GM18907 (cell line): ENCODE measurements around the gene NDRG2.
"Not testable (repeated sequence)": the region's sequence is repeated elsewhere in the genome, so short reads cannot be mapped to it uniquely, and the experiment has no call there.

Source experiments
- ATAC-seq: cut with Tn5 transposase; IDR thresholded peaks from one replicate; pipeline ENCODE4 v1.9.1; 2021; ENCODE audit warnings: mild to moderate bottlenecking, moderate library complexity; ENCODE audit not compliant: unreplicated experiment

NDRG2 gene

DNA sequence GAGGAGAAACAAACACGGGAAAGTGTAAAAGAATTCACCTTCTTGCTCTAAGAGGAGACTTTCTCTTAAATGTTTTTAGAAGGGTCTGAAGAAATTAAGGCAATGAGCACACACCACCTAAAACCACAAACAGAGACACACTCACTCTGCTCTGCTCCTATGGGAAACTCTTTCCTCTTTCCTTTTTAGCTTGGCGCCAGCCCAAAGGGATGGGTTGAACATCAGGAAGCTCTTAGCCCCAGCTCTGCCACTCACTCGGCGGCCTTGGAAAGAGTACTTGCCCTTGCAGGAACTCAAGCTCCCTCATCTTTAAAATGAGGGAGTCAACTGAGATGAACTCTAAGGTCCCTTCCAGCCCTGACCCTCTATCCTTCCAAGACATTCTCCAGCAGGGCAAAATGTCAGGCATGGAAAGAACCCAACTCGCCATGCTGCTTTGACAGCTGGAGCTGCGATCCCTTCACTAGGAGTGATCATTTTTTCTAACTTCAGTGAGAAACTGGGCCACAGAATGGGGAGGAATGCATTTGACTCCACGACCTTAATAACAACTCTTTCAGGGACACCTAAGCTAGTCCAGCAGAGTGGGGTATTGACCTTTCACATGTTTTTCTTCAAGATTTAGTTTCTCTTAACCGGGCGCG, 31.8 kb upstream of the NDRG2 start:
- ATAC-seq, result no peak

DNA sequence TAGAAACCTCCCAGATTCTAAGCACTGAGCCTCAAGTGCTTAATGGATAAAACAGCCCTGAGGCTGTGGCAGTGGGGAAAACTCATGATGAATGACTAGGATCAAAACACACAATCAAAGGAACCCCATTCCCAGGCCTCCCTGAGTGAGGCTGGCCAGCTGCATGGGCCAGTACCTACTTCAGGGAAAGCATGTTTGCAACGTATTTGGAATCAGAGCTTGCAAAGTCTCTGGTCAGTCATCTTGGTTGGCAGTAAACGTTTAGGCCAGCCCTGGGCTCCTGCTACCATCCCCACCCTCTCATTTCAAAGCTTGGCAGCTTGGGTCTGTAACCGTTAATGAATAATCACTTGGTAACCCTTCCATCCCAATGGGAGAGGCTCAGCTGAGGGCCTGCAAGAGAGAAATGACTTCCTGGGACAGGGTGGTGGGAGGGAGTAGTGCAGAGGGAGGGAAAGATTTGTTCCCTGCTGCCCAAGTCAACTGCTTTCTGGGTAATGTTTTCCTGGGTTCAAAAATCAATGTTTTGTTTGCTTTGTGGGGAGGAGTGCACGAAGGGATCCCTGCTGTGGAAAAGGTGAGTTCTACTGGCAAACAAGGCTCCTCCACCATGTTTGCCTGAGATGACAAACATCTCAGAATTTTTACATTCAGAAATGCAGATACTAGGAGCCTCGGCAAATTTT, 30.7 kb upstream of the NDRG2 start:
- no peak for ATAC-seq

DNA sequence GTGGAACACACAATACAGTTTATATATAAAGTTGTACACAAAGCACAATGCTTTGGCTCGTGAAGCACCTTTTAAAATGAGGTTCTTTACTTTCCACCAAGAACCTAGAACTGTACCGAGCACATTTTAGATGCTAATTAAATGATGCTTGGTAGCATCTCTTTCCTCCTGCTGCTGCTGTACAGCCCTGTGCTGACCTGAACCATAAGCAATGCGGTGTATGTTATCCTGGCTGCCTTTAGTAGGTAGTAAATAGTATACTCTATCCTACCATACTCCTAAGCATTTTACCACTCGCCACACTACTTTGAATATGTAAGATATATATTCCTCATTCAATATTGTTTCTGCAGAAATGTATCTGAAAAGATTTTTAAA, 29.9 kb upstream of the NDRG2 start:
- no peak for ATAC-seq

DNA sequence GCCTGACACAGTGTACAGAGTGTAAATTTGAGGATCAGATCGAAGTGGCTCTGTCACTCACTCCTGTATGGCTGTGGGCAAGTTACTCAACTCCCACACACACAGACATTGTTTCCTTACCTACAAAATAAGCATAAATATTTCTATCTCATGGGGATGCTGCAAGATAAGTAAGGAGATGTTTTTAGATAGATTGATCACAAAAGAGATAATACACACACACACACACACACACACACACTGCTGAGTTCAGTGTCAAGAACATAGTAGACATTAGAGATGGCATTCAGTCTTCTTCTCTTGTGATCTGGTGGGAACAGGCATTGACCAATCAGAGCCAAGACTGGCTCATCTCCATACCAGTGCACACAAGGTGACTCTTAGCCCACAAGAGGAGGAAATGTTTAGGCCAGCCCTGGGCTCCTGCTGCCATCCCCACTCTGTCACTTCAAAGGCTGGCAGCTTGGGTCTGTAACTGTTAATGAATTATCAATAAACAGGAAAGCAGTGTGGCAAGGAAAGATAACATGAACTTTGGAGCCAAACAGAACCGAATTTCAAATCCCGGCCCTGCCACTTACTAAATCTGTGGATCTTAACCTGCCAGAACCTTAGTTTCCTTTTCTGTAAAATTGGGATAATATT, 29.4 kb upstream of the NDRG2 start:
- ATAC-seq, result no peak

DNA sequence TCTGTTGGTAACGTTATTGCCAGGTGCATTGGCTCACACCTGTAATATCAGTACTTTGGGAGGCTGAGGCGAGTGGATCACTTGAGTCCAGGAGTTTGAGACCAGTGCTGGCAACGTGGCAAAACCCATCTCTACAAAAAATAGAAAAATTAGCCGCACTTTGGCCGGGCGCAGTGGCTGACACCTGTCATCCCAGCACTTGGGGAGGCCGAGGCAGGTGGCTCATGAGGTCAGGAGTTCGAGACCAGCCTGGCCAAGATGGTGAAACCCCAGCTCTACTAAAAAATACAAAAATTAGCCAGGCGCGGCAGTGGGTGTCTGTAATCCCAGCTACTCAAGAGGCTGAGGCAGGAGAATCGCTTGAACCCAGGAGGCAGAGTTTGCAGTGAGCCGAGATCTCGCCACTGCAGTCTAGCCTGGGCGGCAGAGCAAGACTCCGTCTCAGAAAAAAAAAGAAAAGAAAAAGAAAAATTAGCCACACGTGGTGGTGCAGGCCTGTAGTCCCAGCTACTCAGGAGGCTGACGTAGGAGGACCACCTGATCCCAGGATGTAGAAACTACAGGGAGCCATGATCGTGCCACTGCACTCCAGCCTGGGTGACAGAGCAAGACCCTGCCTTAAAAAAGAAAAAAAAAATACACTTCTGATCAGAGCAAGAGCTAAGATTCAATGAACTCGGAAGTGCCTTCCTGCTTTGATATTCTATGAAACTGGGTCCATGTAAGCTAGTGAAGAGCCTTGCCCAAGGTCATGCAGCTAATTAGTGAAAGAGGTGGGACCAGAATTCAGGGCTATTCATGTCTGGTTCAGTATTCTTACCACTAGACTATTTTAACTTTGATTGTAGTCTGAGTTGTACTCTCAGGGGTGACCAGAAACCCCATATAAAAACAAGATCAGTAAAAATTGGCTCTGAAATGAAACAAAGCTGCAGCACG, 28.6 kb upstream of the NDRG2 start:
- ATAC-seq, result no peak

DNA sequence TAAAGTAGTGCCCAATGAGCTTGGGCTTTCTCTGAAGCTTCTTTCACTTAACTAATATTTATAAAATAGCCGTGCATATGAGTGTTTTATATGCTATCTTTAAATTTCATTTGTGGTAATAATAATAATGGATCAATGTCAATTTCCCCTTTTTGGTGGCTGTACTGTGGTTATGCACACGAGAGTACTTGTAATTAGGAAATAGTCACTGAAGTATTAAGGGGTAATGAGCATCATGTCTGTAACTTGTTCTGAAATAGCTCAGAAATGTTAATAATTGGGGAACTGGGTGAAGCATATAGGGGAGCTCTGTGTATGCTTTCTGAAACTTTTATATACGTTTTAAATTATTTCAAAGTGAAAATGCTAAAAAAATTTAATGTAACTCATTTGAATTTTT, 25.7 kb upstream of the NDRG2 start:
- ATAC-seq, result no peak

DNA sequence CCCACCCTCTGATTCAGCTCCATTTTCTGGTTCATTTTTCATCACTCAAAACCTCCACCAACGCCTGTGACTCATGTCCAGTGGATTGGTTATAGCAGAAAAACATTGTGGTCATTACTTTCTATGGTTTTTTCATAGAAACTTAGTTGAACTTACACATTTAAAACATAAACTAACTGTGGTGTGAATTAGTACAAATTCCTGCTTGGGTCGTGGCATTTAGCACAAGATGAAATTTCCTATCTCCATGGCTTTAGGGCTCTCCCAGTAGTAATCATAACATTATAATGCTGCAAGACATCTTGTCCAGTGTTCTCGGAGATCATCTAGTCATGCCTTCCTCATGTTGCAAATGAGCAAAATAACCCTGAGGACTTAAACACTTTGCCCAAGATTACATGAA, 24.4 kb upstream of the NDRG2 start:
- no peak for ATAC-seq

DNA sequence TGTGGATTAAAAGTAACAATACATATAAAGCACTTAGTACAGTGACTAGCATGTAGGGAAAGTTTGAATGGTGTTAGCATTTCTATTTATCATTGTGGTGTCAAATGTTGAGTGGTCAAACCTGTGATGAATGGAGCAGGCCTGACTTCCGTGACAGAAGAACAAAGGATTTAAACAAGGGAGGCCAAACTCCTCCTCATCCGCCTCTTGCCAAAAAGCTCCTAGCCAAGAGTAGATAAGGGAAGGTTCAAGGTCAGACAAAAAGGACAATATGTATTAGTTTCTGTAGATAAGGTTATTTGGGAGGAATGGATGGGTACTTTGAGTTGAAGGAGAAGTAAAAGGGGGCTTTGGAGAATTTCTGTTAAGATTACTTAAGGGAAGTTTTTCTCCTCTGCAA, 23.8 kb upstream of the NDRG2 start:
- ATAC-seq, result no peak

DNA sequence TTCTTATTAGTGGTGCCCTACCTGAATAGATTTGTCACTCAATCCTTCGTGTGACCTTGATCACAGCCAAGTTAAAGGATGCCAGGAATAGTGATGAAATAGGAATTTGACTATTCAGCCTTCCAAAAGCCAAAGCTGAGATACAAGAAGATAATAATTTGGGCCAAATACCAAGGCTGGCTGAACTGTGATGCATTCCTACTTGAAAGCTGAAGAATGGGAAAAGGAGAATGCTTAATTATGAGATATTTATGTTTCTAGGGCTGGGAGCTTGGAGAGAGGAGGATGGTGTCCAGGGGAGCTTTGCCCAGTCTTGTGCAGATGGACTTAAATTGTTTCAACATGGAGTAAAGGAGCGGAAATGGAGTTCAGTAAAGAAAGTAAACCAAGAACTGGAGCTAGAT, 22.5 kb upstream of the NDRG2 start:
- no peak for ATAC-seq

DNA sequence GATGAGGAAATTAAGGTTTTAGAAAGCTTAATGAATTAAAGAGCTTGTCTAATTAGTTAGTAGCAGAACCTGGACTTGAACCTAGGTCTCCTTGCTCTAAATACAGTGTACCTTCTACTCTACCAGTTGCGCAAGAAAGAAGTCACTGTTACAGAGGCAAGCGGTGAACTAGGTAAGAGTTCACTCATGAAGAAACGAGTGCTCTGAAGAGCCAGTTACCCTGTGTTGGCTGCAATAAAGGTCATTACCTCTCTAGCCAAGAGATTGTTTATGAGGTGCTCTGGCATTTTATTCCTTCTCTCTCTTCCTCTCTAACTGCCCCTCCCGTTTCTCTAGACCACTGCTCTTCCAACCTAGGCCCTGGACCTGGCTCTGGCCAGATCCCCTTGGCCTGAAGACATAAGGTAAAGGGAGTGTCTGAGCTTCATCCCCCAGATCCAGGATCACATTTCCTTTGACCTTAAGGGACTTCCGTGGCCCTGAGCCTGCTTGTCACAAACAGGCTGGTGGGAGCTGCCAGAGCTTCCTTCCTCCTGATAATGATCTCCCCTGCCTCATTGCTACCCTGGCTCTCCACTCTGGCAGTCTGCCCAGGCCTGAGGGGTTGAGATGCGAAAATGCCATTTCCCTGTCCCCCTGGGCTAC, 19.2 kb upstream of the NDRG2 start:
- no peak for ATAC-seq

DNA sequence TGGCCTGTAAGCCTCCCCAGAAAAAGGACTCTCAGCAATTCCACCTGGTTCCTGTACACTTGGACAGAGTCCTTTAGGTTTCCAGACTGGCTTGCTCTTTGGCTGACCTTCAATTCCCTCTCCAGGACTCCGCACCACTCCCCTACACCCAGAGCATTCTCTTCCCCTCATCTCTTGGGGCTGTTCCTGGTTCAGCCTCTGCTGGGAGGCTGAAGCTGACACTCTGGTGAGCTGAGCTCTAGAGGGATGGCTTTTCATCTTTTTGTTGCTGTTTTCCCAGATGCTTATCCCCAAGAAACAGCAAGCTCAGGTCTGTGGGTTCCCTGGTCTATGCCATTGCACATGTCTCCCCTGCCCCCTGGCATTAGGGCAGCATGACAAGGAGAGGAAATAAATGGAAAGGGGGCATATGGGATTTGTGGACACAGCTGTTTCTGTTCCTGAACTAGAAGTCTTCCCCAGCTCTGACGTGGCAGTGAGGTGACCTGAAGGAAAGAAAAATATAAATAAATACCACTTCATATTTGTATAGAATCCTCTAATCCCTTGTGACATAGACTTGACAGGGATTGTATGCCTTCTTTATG, 18.6 kb upstream of the NDRG2 start:
- ATAC-seq, result no peak

DNA sequence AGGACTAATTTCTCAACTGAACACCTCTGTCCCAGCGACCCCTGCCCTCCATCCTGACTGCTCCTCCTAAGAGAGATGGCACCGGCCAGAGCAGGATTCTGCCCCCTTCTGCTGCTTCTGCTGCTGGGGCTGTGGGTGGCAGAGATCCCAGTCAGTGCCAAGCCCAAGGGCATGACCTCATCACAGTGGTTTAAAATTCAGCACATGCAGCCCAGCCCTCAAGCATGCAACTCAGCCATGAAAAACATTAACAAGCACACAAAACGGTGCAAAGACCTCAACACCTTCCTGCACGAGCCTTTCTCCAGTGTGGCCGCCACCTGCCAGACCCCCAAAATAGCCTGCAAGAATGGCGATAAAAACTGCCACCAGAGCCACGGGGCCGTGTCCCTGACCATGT, 18.1 kb upstream of the NDRG2 start:
- no peak for ATAC-seq

DNA sequence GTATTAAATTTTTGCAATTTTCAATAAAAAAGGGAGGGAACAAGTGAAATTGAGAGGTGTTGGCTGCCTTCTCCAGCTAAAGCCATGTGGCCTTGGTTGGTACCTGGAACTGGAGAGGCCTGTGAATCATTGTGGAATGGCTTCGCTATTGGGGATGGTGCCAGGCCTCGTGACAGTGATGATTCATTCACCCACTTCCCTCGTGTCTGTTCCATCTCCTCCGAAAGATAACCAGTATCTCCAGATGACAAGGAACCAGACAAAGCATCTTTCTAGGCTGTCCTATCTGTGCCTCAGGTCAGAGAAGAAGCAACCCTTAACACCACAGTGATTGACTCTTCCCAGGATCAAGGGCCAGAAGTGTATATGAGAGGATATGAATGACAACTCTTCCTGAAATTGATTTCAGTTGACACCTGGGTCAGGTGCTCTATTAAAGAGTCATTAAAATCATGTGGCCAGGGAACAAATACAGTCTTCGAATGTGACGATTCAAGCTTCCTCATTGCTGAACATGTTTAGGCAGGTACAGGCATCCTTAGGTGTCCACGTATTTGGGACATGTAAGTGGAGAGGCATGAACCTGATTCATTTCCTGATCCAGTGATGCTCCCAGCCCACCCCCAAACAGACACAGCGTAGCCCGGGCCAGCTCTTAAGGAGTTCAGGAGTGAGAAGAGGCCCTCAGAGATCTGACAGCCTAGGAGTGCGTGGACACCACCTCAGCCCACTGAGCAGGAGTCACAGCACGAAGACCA, 17.0 kb upstream of the NDRG2 start, which contains the start of gene RNASE7:
RNASE7 (plus strand) TSS at position 687 of the 758 bp plus-strand sequence. CDS start 631 bp downstream, outside the sequence.
- ATAC-seq, result no peak

DNA sequence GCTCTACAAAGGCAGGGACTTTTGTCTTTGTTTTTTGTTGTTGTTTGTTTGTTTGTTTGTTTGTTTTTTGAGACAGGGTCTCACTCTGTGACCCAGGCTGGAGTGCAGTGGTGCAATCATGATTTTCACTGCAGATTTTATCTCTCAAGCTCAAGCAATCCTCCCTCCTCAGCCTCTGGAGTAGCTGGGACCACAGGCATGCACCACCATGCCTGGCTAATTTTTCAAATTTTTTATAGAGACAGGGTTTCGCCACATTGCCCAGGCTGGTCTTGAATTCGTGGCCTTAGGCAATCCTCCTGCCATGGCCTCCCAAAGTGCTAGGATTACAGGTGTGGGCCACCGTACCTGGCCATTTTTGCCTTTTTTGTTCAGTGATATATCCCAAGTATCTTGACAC, 16.1 kb upstream of the NDRG2 start:
- ATAC-seq, result not testable (repeated sequence)

DNA sequence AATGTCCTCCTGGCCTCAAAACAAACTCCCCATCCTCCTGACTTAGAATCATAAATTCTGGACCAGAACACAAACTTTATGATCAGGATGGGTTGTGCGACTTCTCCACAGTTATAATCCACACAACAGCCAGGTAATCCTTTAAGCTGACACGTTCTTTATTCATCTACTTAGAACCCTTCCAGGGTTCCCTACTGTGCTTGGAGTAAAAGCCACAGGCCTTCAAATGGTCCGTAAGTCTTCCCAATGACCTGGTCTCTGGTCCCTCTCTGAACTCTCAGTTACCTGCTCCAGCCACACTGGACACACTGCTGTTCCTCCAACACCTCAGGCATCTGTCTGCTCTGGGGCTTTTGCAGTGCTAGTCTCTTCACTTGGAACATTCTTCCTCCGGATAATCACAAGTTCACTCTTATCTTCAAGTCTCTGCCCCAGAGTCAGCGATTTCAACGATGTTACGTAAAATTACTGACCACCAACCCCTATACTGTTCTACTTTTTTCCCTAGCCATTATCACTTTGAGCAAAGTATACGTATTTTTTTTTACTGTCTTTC, 15.6 kb upstream of the NDRG2 start:
- ATAC-seq, result no peak

DNA sequence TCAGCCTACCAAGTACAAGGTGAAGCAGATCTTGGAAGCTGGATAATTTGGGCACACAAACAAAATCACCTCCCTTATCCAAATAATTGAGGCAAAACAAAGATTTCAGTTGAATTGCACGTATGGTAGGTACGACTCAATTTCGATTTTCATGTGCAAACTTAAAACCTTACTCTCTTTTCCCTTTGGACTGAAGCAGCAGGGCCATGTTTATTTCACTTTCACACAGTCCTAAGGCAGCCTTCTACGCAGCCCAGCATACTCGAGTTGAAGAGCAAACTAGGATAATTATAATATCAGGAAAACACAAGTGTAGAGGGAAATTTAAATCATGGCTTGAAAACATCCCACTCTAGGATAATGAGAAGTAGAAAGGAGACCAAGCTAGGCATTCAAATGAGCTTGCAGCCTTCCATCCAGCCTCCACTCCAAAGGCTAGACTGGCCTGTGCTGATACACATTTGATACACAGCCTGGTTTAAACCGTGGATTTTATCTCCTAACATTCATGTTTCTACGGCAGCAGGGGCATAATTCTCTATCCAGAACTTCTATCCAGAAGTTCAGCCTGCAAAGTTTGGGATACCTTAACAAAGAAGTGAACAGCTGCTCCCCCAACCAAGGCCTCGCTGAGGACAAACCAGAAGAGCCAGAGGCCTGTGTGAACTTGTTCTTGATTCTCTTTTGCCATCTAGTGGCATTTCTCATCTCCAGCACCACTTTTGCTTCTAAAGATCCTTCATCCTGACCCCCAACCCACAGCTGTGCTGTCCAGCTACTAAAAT, 14.9 kb upstream of the NDRG2 start:
- ATAC-seq, result no peak

DNA sequence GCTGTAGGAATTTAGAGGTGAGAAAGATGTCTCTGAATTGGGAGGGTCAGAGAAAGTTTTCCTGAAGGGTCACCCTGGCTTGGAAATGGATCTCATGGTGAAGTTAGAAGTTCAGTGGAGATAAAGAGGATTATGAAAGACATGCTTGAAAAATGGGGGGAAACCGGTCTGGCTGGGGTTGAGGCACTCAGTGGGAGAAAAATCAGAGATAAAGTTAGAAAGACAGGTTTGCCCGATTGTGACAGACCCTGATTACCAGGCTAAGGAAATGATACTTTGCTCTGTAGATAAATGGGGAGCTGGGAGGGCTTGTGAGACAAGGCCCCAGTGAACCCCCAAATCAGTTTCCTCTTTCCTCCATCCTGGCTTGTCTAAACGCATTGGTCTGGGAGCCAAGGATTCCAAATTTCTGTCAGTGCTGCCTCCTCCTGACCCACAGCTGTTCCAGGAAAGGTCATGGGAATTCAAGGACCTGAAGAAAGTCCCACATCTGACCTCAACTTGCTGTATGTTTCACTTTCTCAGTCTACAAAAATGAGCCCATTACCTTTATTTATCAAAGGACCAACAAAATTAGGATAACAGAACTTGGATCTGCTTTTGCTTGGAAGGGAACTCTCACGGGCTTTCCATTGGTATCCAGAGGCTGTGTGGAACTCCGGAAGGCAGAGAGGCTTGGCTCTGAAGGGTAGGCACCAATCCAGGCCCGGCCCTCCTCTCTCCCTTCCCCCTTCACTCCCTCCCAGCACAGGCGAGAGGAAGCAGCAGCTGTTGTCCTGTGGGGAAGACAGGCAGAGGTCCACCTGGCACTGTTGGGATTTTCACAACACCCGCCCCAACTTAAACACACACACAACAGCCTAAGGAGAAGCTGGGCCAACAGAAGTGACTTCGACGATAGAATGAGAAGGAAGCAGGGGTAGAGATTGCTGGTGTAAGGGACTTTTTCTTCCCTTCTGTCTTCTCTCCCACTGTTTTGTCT, 13.9 kb upstream of the NDRG2 start:
- no peak for ATAC-seq
